KOPT-K1 (cell line): Measurements from ENCODE around the gene ZMYND11.
"Not testable (repeated sequence)": the region's sequence is repeated elsewhere in the genome, so short reads cannot be mapped to it uniquely, and the experiment has no call there.

Experiments used
- H3K27ac ChIP-seq: fragments of 200-600 bp; sonication (generic); 2 replicates; pipeline ENCODE4 v1.5.1; 2016; ENCODE audit warnings: antibody characterized with exemption, mild to moderate bottlenecking, low read depth, low read length; ENCODE audit not compliant: poor library complexity, severe bottlenecking
- H3K36me3 ChIP-seq: fragments of 200-600 bp; sonication (generic); 2 replicates; pipeline ENCODE4 v1.5.1; 2017; ENCODE audit warnings: antibody characterized with exemption, mild to moderate bottlenecking, low read length, moderate library complexity; ENCODE audit not compliant: insufficient read depth
- H3K9me3 ChIP-seq: fragments of 200-600 bp; sonication (generic); 2 replicates; pipeline ENCODE4 v1.5.1; 2017; ENCODE audit warnings: antibody characterized with exemption, low read length, mild to moderate bottlenecking; ENCODE audit not compliant: insufficient read depth, poor library complexity, severe bottlenecking

Gene ZMYND11

DNA sequence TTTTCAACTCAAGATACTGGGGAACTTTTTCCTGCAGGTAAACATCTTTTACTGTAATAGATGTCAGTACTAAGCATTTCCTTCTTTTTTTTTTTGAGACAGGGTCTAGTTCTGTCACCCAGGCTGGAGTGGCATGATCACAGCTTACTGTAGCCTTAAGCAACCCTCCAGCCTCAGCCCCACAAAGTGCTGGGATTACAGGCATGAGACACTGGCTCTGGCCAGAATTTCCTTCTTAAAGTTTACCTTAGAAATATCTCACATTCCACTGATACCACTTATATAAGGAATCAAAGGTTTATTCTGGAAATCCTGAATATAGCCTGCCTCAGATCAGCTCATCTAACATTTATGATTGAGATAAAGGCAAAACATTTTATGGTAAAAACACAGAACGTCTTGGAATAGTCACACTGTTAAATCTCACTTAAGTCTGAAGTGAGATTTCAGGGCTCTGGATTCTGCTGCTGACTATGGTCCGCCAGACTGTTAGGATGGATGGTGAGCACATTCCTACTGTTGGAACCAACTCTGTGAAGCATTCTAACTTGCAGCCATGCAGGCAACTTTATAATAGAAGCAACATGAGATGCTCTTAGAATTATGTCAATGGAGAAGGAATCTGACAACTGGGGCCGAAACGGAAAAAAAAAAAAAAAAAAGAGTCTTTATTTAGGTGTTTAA, 151.9 kb downstream of the ZMYND11 start:
- H3K27ac ChIP-seq = no peak overlapping the region

GRCh38 chr10:287814-288213, 152.6 kb downstream of the ZMYND11 start:
- Histone ChIP-seq H3K9me3 (no peaks in the 10 kb centered on the region), H3K27ac (no peak overlapping the region)

More for the DNA sequence above, 151.9 kb downstream of the ZMYND11 start:
- H3K9me3 ChIP-seq = no peaks in the 10 kb centered on the region
- no peaks in the 10 kb centered on the region for H3K36me3 ChIP-seq

GRCh38 chr10:288316-289200, 153.3 kb downstream of the ZMYND11 start:
- Histone ChIP-seq H3K27ac (no peak overlapping the region), H3K9me3 (no peaks in the 10 kb centered on the region), H3K36me3 (no peaks in the 10 kb centered on the region)

More at GRCh38 chr10:287814-288213, 152.6 kb downstream of the ZMYND11 start:
- H3K36me3 ChIP-seq = no peaks in the 10 kb centered on the region

- H3K36me3 ChIP-seq = no peaks in the 10 kb centered on the region
- H3K27ac ChIP-seq = no peak overlapping the region
Observed at GRCh38 chr10:289581-289980, 154.3 kb downstream of the ZMYND11 start.

DNA sequence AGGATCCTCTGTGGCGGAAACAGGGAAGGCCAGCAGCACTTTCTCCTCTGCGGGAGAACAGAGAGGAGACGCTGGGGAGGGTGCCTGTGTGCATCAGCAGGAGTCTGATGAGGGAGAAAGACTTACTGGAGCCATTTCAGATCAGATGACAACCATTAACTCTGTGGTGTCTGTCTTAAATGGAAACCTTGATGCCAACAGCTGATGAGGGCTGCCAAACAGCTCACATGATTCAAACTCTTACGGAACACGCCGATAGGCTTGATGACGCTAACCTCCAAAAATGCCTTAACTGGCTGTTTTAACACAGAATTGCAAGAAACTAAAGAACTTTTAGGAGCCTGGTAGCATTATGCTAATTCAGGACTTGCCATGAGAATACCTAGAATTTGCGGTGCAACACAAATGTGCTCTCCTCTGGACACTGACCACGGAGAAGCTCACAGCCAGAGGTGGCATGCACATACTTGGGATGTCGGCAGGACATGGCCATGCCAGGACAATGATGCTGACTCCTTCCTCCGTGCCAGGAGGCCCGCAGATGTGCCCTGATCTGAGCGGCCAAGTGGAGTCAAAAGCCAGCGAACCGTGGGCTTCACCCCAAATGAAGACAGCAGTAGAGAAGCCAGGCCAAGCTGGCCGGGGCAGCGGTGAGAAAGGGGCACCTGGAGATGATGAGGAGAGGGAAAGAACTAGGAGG, 154.9 kb downstream of the ZMYND11 start:
- no peaks in the 10 kb centered on the region for H3K36me3 ChIP-seq
- no peaks in the 10 kb centered on the region for H3K9me3 ChIP-seq
- H3K27ac ChIP-seq = no peak overlapping the region

More at GRCh38 chr10:289581-289980, 154.3 kb downstream of the ZMYND11 start:
- no peaks in the 10 kb centered on the region for H3K9me3 ChIP-seq

GRCh38 chr10:293636-294035, 158.4 kb downstream of the ZMYND11 start:
- Histone ChIP-seq H3K36me3 (no peaks in the 10 kb centered on the region), H3K27ac (no peak overlapping the region), H3K9me3 (no peaks in the 10 kb centered on the region)

DNA sequence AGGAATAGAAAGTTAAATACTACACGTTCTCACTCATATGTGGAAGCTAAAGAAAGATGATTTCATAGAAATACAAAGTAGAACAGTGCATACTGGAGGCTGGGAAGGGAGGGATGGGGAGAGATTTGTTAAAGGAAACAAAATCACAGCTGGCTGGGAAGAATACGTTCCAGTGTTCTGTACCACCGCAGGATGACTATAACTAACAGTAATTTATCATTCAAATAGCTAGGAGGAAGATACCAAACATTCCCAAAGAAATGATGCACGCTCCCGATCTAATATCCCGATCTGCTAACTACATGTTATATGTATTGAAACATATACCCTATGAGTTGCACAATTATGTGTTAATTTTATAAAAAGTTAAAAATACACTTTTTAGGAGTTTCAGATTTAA, 162.3 kb downstream of the ZMYND11 start:
- Histone ChIP-seq H3K27ac (no peak overlapping the region), H3K9me3 (no peaks in the 10 kb centered on the region), H3K36me3 (no peaks in the 10 kb centered on the region)

DNA sequence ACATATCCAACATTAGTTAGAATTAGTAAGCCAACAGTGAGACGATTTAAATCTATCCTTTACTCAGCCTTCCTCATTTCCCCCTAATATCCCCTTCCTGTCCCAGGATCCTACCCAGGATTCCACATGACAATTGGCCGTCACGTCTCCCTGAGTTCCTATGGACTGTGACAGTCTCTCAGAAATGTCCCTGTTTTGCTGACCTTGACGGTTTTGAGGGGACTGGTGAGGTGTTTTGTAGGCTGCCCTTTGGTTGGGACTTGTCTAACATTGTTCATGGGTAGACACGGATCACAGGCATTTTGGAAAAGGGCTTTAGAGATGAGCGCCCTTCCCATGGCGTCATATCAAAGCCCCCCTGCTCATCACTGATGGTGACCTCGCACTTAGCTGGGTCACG, 162.8 kb downstream of the ZMYND11 start:
- Histone ChIP-seq H3K9me3 (no peaks in the 10 kb centered on the region), H3K27ac (no peak overlapping the region), H3K36me3 (no peaks in the 10 kb centered on the region)

DNA sequence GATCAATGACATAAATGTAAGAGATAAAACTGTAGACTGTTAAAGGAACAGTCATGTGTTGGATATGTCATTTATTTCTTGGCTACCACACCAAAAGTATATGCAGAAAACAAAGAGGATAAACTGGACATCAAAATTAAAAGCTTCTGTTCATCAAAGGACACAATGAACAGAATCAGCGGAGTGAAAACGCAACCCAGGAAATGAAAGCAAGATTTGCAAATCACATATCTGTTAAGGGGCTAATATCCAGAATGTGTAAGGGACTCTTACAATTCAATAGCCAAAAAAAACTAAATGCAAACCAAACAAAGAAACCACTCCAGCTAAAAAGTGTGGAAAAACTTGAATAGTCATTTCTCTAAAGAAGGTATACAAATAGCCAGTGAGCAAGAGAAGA, 164.3 kb downstream of the ZMYND11 start:
- H3K36me3 ChIP-seq = no peaks in the 10 kb centered on the region
- H3K27ac ChIP-seq = no peak overlapping the region
- no peaks in the 10 kb centered on the region for H3K9me3 ChIP-seq

DNA sequence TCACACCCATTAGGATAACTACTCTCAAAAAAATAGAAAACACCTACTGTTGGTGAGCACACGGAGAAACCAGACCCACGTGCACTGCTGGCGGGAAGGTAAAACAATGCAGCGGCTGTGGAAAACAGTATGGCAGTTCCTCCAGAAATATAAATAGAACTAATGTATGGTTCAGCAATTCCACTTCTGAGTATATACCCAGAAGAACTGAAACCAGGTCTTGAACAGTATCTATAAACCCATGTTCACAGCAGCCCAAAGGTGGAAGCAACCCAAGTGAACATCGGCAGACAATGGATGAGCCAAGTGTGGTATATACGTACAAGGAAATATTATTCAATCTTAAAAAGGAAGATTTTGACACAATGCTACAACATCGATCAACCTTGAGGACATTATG, 164.7 kb downstream of the ZMYND11 start:
- Histone ChIP-seq H3K9me3 (no peaks in the 10 kb centered on the region), H3K27ac (no peak overlapping the region), H3K36me3 (no peaks in the 10 kb centered on the region)

GRCh38 chr10:300580-300979, 165.3 kb downstream of the ZMYND11 start:
- H3K27ac ChIP-seq, H3K36me3 ChIP-seq, H3K9me3 ChIP-seq: not testable (repeated sequence)

DNA sequence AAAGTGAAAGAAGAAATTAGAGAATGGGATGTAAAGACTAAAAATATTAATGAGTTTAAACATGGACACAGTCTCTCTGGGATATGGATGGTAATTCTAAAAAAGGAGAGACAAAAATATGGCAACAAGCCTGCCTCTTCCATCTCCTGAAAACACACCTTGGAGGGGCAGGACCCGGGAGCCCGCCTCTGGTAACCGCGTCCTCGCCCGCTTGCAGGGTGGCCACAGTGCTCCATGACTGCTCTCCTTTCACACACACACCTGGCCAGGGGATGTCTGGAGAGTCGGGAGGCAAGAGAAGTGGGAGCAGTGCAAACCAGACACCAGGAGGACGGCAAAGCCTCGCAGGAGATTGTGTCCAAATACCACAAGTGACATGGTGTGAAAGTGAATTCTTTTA, 166.3 kb downstream of the ZMYND11 start:
- H3K9me3 ChIP-seq = no peaks in the 10 kb centered on the region
- no peak overlapping the region for H3K27ac ChIP-seq
- H3K36me3 ChIP-seq = no peaks in the 10 kb centered on the region
